Type B pancreatic cell (in vitro differentiated cells): ENCODE results near the gene FAT1. TPM values are rescaled to one million over a fixed set of nuclear protein-coding genes. Genes with fewer than 3 reads are reported as not detected.

Source experiments
- DNase-seq: peaks from one replicate; pipeline ENCODE4 v3.0.0; 2021; ENCODE audit warnings: mixed read lengths; ENCODE audit not compliant: unreplicated experiment; ENCODE audit errors: extremely low spot score
- H3K27ac Mint-ChIP-seq: 2 replicates; pipeline ENCODE4 v1.8.0; 2021; ENCODE audit warnings: mild to moderate bottlenecking, mixed read lengths
- H3K27me3 Mint-ChIP-seq: 2 replicates; pipeline ENCODE4 v1.8.0; 2021; ENCODE audit warnings: mixed read lengths
- H3K36me3 Mint-ChIP-seq: 2 replicates; pipeline ENCODE4 v1.8.0; 2021; ENCODE audit warnings: mixed read lengths
- H3K4me1 Mint-ChIP-seq: one replicate; pipeline ENCODE4 v1.8.0; 2021; ENCODE audit warnings: mixed read lengths; ENCODE audit not compliant: unreplicated experiment
- H3K4me3 Mint-ChIP-seq: 2 replicates; pipeline ENCODE4 v1.8.0; 2021; ENCODE audit warnings: mild to moderate bottlenecking, mixed read lengths
- H3K9me3 Mint-ChIP-seq: 2 replicates; pipeline ENCODE4 v1.8.0; 2021; ENCODE audit warnings: mixed read lengths
- total RNA-seq: library from RNA; stranded (reverse); gene quantifications from 2 replicates; pipeline ENCODE4 v1.2.1, GENCODE V29; 2021; ENCODE audit warnings: low replicate concordance
- TF ChIP-seq, protein P1 (sequence below): fragments of 200-600 bp; sonication (generic); conservative IDR thresholded peaks from 2 replicates; pipeline ENCODE4 v1.5.0; 2021; ENCODE audit warnings: antibody characterized with exemption, mild to moderate bottlenecking

FAT1 gene
- total RNA-seq, 1 donor from 2014 or later: 197 TPM

GRCh38 chr4:186724058-186724863 lies 605 bp upstream of the FAT1 start:
- TF ChIP-seq, protein P1, sequence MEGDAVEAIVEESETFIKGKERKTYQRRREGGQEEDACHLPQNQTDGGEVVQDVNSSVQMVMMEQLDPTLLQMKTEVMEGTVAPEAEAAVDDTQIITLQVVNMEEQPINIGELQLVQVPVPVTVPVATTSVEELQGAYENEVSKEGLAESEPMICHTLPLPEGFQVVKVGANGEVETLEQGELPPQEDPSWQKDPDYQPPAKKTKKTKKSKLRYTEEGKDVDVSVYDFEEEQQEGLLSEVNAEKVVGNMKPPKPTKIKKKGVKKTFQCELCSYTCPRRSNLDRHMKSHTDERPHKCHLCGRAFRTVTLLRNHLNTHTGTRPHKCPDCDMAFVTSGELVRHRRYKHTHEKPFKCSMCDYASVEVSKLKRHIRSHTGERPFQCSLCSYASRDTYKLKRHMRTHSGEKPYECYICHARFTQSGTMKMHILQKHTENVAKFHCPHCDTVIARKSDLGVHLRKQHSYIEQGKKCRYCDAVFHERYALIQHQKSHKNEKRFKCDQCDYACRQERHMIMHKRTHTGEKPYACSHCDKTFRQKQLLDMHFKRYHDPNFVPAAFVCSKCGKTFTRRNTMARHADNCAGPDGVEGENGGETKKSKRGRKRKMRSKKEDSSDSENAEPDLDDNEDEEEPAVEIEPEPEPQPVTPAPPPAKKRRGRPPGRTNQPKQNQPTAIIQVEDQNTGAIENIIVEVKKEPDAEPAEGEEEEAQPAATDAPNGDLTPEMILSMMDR: no peak
- no peaks in the 10 kb centered on the region for H3K36me3 Mint-ChIP-seq
- no peaks in the 10 kb centered on the region for H3K9me3 Mint-ChIP-seq
- peak overlapping the region; percentile 100 for H3K4me3 Mint-ChIP-seq
- H3K27ac Mint-ChIP-seq: peak overlapping the region; percentile 98
- peaks cover 15% of the 10 kb centered on the region for H3K4me1 Mint-ChIP-seq
- H3K27me3 Mint-ChIP-seq: peaks cover 6% of the 10 kb centered on the region
- peak; percentile 78 for DNase-seq

GRCh38 chr4:186722796-186723291 lies 812 bp downstream of the FAT1 start:
- Mint-ChIP-seq H3K36me3 (peaks cover 4% of the 10 kb centered on the region), H3K4me1 (peaks cover 10% of the 10 kb centered on the region), H3K4me3 (peak overlapping the region; percentile 93), H3K27ac (peak overlapping the region; percentile 91), H3K9me3 (peaks cover 1% of the 10 kb centered on the region), H3K27me3 (peaks cover 6% of the 10 kb centered on the region)
- TF ChIP-seq, protein P1: no peak
- DNase-seq: no peak

DNA sequence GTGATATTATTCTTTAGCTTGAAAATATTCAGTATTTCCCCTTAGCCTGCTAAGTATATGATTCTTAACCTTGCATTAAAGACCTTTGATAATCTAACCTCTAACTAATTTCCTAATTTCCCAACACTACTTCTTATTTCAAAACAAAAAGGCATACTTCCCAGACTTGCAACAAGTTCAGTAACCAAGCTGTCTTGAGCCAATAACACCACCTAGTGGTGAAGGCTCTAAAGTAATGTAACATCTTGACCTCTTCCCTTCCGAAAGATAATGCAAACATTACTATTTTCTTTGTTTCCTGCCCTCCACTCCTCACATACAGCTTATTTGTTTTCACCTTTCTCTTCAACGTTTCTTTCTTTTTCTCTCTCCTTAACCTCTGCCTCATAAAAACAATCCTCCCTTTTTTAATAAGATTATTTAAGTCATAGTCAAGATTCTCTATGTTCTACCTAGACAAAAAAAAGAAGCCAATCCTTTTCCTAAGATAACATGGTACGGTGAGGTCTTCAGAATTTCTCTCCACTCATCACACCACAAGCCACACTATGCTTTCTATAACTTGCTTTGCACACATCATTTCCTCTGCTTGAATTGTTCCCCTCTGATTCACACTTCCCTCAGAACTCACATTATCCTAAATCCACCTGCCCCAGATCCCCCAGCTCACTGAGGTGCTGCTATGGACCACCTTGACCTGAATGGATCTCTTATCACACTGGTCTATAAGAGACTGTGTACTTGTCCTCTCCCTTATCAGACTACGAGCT lies 3.5 kb downstream of the FAT1 start:
- TF ChIP-seq, protein P1: peak; percentile 73
- H3K9me3 Mint-ChIP-seq: peaks cover 8% of the 10 kb centered on the region

GRCh38 chr4:186717556-186717955 lies 6.1 kb downstream of the FAT1 start:
- peaks cover 21% of the 10 kb centered on the region for H3K9me3 Mint-ChIP-seq
- H3K27ac Mint-ChIP-seq: no peak overlapping the region
- H3K4me1 Mint-ChIP-seq: peaks cover 6% of the 10 kb centered on the region

More for the DNA sequence above, 3.5 kb downstream of the FAT1 start:
- DNase-seq: no peak
- Mint-ChIP-seq H3K27ac (no peak overlapping the region), H3K36me3 (peaks cover 19% of the 10 kb centered on the region), H3K4me1 (peaks cover 4% of the 10 kb centered on the region), H3K4me3 (no peak overlapping the region), H3K27me3 (no peaks in the 10 kb centered on the region)

GRCh38 chr4:186715077-186715476 lies 8.6 kb downstream of the FAT1 start:
- peaks cover 23% of the 10 kb centered on the region for H3K9me3 Mint-ChIP-seq
- peaks cover 12% of the 10 kb centered on the region for H3K4me1 Mint-ChIP-seq
- no peak overlapping the region for H3K4me3 Mint-ChIP-seq
- H3K36me3 Mint-ChIP-seq: peaks cover 46% of the 10 kb centered on the region
- TF ChIP-seq, protein P1: no peak
- no peaks in the 10 kb centered on the region for H3K27me3 Mint-ChIP-seq
- no peak for DNase-seq
- H3K27ac Mint-ChIP-seq: no peak overlapping the region

More at GRCh38 chr4:186717556-186717955, 6.1 kb downstream of the FAT1 start:
- Mint-ChIP-seq H3K36me3 (peaks cover 35% of the 10 kb centered on the region), H3K27me3 (no peaks in the 10 kb centered on the region), H3K4me3 (no peak overlapping the region)
- DNase-seq: no peak
- TF ChIP-seq, protein P1: no peak
